HG03108 (cell line): ENCODE data around the gene CSNK1G3.

Experiments used
- ATAC-seq: cut with Tn5 transposase; IDR thresholded peaks from one replicate; pipeline ENCODE4 v1.9.1; 2021; ENCODE audit warnings: moderate library complexity; ENCODE audit not compliant: unreplicated experiment

Gene CSNK1G3

DNA sequence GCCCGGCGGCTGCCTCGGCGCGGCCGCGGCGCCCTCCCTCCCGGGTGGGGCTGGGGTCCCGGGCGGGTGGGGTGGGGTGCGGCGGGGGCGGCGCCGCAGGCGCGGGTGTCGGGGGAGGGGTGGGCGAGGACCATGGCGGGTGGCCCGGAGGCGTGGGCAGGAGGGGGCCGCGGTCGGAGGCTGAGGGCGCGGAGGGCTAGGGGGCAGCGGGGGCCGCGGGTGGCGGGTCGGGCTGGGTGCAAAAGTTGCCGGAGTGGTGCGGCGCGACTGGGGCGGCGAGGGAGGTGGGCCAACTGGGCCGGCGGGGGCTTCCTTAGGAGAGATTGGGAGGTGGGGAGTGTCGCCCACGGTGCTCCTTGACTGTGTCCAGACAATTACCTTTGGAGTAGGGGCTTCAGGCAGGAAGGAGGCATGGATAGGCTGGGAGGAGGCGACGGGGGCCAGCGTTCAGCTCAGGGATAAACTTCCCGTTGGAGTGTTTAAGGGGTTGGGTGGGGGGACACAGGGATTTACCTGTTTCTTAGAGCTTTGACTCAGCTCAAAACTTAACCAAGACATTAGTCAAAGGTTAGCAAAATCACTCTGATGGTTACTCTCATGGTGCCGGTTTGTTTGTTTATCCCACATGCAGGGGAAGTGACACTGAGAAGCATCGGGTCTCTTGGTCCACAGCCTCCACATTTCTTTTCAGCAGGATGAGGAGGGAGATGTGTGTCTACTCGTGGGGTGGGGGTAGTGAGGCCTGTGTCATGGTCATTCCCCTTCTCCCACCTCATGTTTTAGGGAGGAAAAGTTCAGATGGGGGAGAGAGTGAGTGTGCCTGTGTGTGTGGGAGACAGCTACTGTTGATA lies 859 bp downstream of the CSNK1G3 start:
- ATAC-seq = peak; percentile 35

DNA sequence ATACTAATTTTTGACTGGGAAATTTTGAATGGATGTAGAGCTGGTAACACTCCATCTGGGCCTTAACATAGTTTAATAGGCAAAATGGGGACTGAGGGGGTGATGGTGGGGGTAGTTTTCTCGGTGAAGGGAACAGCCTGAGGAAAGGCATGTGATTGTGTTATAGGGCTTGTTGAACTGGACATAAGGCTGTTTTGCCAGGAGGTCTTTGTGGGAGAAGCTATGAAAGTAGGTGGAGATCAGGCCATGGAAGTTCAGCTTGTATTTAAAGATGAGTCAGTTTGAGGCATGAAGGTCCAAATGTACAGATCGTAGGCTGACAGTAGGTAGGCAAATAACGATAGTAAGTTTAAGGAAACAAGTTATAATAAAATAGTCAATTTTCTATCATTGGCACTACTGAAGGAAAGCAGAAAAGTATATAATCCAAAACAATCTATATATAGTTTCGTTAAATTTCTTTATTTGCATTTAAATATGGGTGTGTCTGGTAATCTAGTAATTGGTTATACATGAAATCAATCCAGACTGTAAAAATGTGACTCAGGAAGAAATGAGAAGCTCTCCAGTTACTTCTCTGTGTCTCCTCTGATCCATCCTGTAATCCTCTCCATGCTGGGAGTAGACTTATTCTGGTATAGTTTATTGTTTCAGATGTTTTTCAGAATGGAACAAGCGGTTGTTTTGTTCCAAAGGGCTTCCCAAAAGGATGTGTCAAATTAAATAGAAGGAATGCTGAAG lies 2.8 kb downstream of the CSNK1G3 start:
- ATAC-seq = no peak

DNA sequence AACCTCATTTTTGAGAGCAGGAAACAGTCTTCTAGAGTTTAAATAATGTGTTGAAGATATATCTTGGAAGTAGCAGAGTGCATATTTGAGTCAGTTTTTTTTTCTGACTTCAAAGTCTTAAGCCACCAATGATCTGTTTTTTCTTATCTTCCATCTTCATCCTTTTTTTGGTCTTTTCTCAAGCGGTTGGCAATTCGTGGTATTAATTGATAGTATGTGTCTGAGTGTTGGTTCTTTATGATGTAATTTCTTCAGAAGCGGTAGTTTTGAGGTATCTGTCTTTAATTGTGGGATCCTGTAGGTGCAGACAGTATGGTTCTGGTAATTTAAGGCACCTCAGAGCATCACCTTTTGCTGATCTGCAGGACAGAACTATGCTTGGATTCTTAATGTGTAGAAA lies 3.9 kb downstream of the CSNK1G3 start:
- no peak for ATAC-seq

DNA sequence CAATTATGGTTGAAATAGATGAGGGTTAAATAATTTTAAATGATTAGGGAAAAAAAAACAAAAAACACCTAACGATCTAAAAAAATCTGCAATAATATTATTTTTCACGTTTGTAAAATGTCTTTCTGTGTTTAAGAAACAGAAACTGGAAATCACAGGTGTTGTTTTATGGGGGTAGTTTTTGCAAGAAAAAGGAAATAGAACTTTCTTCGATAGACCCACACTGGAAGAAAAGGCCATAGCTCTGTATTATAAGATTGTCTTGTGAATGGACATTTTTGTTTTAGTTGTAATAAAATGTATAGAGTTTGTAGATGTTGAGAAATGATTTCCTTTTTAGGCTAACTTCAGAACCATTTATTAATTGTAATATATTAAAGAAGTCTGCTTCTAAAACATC lies 5.5 kb downstream of the CSNK1G3 start:
- ATAC-seq = no peak

GRCh38 chr5:123518111-123518510 lies 6.1 kb downstream of the CSNK1G3 start:
- ATAC-seq = no peak

DNA sequence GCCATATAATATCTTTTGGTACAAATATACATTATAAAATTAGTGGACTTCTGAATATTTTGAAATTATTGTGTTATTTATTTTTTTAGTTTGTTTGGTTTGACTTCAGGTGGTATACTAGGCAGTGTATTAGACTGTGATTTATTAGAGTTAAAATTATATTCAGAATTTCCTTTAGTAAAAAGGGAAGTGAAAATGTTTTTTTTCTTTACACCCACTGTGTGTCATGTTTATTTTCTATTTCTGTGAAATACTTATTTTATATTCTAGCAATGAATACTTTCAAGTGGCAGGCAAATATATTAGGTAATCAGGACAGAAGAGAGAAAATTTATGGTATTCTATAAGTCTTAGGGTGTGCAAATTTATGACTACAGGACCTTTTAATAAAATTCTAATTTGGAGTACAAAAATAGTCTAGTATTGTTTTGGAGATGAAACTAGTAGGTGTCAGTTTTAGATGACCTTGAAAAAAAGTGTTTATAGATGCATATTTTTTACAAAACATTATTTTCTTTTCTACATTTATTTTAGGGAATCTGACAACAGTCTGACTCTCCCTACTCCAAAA lies 8.8 kb downstream of the CSNK1G3 start:
- ATAC-seq = peak; percentile 57

GRCh38 chr5:123524146-123524545 lies 12.2 kb downstream of the CSNK1G3 start:
- no peak for ATAC-seq

DNA sequence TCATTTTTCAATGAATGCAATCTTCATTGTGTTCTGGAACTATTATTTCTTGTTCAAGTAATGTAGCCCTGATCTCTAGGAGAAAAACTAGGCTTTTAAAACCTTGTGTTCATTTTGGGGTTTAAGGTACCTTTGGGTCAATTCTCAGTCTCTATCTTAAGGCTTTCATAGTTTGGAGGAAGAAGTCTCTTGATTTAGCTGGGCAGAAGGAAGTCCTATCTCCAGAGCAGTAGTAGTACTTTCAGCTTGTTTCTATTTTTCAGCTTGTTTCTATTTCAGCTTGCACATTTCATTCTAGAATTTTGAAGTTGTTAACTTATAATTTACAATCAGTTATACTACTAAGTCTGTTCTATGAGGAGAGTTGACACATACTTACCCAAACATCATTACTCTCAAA lies 15.2 kb downstream of the CSNK1G3 start:
- ATAC-seq = no peak

GRCh38 chr5:123528065-123528464 lies 16.1 kb downstream of the CSNK1G3 start:
- ATAC-seq = no peak

GRCh38 chr5:123528878-123529277 lies 16.9 kb downstream of the CSNK1G3 start:
- ATAC-seq = no peak

- ATAC-seq = no peak
These were observed 18.8 kb downstream of the CSNK1G3 start for GRCh38 chr5:123530728-123531127.

DNA sequence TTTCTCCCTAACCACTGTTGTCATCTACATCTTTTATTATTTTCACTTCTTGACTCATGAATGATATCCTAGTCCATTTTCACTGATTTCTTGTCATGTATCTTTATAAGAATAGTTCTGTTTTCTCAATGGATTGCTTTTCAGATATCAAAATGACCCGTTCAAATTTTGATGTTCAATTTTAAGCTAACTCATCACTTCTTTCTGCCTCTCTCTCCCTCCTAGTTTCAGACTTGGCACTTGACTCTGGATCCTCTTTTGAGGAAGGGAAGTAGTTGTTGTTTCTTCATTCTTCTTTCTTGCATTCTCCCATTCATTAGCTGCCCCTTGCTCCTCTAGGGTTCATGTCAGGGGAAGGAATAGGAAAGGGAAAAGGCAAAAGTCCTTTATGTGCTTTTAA lies 23.7 kb downstream of the CSNK1G3 start:
- ATAC-seq = no peak

- no peak for ATAC-seq
These were observed 25.3 kb downstream of the CSNK1G3 start for GRCh38 chr5:123537256-123537655.

DNA sequence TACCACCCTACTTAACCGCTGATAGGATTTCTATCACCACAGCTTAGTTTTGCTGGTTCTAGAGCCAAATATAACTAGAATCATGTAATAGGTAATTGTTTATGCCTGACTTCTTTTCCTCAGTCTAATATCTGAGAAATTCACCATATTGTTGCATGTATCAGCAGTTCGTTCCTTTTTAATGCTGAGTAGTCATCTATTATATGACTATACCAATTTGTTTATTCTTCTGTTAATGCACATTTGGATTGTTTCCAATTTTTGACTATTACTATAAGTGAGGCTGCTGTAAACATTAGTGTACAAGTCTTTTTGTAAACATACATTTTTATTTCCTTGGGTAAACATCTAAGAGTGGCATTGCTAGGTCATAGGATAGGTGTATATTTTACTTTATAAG lies 25.9 kb downstream of the CSNK1G3 start:
- ATAC-seq = no peak

DNA sequence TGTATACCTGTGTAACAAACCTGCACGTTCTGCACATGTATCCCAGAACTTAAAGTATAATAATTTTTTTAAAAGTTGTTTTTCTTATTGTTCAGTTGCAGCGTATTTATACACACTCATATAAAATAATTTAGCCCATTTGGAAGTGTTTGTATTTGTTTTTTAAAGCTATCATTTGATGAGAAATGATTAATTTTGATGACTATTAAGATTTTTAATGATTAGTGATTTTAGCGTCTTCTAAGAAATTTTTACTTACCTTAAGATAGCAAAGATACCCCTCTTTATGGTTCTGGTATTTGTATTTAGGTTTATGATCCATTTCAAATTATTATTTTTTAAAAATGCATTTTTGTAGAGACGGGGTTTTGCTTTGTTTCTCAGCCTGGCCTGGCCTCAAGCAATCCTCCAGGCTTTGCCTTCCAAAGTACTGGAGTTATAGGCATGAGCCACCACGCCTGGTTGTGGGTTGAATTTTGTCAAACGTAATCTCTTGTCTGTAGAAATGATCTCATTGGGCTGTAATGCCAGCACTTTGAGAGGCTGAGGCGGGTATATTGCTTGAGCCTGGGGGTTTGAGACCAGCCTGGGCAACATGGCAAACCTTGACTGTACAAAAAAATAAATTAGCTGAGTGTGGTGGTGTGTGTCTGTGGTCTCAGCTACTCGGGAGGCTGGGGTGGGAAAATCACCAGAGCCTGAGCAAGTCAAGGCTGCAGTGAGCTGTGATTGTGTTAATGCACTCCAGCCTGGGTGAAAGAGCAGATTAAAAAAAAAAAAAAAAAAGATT lies 26.9 kb downstream of the CSNK1G3 start:
- no peak for ATAC-seq

DNA sequence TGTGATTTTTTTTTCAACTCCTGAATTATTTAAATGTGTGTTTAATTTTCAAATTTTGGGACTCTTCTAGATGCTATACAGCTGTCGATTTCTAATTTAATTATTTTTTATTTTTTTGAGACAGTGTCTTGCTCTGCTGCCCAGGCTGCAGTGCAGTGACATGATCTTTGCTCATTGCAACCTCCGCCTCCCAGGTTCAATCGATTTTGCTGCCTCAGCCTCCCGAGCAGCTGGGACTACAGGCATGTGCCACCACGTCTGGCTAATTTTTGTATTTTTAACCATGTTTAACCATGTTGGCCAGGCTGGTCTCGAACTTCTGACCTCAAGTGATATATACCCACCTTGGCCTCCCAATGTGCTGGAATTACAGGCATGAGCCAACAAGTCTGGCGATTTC lies 28.6 kb downstream of the CSNK1G3 start:
- ATAC-seq = no peak

- no peak for ATAC-seq
These were observed 31.5 kb downstream of the CSNK1G3 start for GRCh38 chr5:123543438-123543837.

GRCh38 chr5:123545506-123545905 lies 33.5 kb downstream of the CSNK1G3 start:
- ATAC-seq = no peak

GRCh38 chr5:123546657-123547056 lies 34.7 kb downstream of the CSNK1G3 start:
- ATAC-seq = no peak

- ATAC-seq = peak; percentile 99
These were observed 37.4 kb downstream of the CSNK1G3 start for GRCh38 chr5:123549256-123549904.

DNA sequence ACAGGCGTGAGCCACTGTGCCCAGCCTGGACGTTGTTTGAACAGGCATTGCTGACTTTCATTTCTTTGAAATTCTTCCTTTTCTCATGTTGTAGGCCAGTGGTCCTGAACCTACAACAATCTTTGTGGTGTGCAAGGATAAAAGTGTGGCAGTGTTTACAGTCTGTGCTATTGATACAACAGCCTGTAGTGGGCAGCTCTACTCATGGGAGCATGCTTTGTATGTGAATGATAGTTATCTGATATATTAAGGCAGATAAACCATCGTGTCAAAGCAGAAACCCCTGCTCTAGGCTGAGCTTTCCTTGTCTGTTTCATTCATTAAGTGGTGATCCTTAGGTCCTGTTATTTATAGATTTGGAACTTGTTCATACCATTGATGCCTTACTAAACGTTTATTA lies 42.6 kb downstream of the CSNK1G3 start:
- no peak for ATAC-seq
